Measurements from ENCODE around the gene GDPGP1. TPM values are rescaled to one million over a fixed set of nuclear protein-coding genes. Genes with fewer than 3 reads are reported as not detected.

Gene GDPGP1
- total and polyA plus RNA-seq, 9 of the 15 experiments (the other 6 are each of a cell fraction or from before 2014, with no cell fraction given), result 0.78 to 6.1 (median 2.8) TPM

- TF ChIP-seq MGA (IDR thresholded peaks at IDR 0.05) (peak; percentile 98), HDAC8 (tag; IDR thresholded peaks at IDR 0.05) (0 out of 2 replicates have a peak, but pooled peaks have one; percentile 16), E2F1 (CRISPR knock-in tag; IDR thresholded peaks at IDR 0.05) (peak; percentile 38; the same call in 1 of the 2 replicates), BCOR (IDR thresholded peaks at IDR 0.05) (0 out of 2 replicates have a peak, but pooled peaks have one; percentile 30), NCOA1 (IDR thresholded peaks at IDR 0.05; ENCODE audit: low read depth) (0 out of 2 replicates have a peak, but pooled peaks have one; percentile 48)
These were observed 31.5 kb downstream of the GDPGP1 start, which contains the start of gene NGRN (continued) for GRCh38 chr15:90265271-90266060.

Data from K562 (cell line).